ENCODE data around the gene CCDC169.

Gene CCDC169

DNA sequence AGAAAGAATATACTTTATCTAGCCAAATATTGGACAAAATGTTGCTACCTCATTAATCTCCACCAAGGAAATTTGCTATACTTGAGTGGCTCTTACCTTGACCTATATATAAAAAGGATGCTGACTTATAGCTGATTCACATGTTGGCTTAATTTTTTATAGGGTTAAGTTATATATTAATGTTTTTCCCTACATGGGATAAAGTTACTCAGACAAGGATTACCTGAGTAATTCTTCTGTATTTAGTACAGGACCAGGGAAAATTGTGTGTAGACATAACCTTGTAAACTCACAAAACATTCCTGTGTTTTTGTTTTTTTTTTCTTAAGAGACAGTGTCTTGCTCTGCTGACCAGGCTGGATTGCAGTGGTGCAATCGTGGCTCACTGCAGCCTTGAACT, 52.6 kb downstream of the CCDC169 start:
- H3K4me3 ChIP-seq (ENCODE audit: control insufficient read depth, low read depth, low read length) = no peak overlapping the region
- TF ChIP-seq CTCF (IDR thresholded peaks at IDR 0.05; ENCODE audit: control insufficient read depth, insufficient read depth, low read depth, low read length, missing control alignments) = no peak
- no peak for DNase-seq (ENCODE audit: low read depth)

DNA sequence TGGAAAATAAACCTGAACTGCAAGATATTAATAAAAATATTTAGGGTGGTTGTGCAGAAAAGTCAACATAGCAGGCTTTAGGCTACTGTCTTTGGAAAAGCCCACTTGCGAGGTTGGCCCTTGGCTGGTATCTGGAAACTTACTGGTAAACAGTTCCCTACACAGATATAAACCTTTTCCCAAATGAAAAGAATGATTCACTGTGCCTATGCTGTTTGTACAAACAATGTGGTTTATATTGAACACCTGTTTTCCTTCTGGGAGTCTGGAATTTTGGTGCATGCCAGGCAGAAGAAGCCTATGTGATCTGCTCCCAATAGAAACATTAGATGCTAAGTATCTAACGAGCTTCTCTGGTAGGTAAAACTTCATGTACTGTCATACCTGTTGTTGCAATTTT, 53.5 kb downstream of the CCDC169 start:
- no peak for TF ChIP-seq CTCF (IDR thresholded peaks at IDR 0.05; ENCODE audit: control insufficient read depth, insufficient read depth, low read depth, low read length, missing control alignments)
- no peak for DNase-seq (ENCODE audit: low read depth)
- H3K4me3 ChIP-seq (ENCODE audit: control insufficient read depth, low read depth, low read length) = no peak overlapping the region

- no peak overlapping the region for H3K4me3 ChIP-seq (ENCODE audit: control insufficient read depth, low read depth, low read length)
- no peak for TF ChIP-seq CTCF (IDR thresholded peaks at IDR 0.05; ENCODE audit: control insufficient read depth, insufficient read depth, low read depth, low read length, missing control alignments)
- no peak for DNase-seq (ENCODE audit: low read depth)
These were observed 54.9 kb downstream of the CCDC169 start for GRCh38 chr13:36242761-36243160.

- no peak overlapping the region for H3K4me3 ChIP-seq (ENCODE audit: control insufficient read depth, low read depth, low read length)
- no peak for DNase-seq (ENCODE audit: low read depth)
- TF ChIP-seq CTCF (IDR thresholded peaks at IDR 0.05; ENCODE audit: control insufficient read depth, insufficient read depth, low read depth, low read length, missing control alignments) = no peak
These were observed 66.4 kb downstream of the CCDC169 start for GRCh38 chr13:36231236-36231635.

- TF ChIP-seq CTCF (IDR thresholded peaks at IDR 0.05; ENCODE audit: control insufficient read depth, insufficient read depth, low read depth, low read length, missing control alignments) = no peak
- no peak overlapping the region for H3K4me3 ChIP-seq (ENCODE audit: control insufficient read depth, low read depth, low read length)
- DNase-seq (ENCODE audit: low read depth) = no peak
These were observed 72.9 kb downstream of the CCDC169 start for GRCh38 chr13:36224730-36225129.

- no peak for TF ChIP-seq CTCF (IDR thresholded peaks at IDR 0.05; ENCODE audit: control insufficient read depth, insufficient read depth, low read depth, low read length, missing control alignments)
- H3K4me3 ChIP-seq (ENCODE audit: control insufficient read depth, low read depth, low read length) = no peak overlapping the region
- no peak for DNase-seq (ENCODE audit: low read depth)
These were observed 77.7 kb downstream of the CCDC169 start for GRCh38 chr13:36219883-36220282.

- no peak for DNase-seq (ENCODE audit: low read depth)
- no peak overlapping the region for H3K4me3 ChIP-seq (ENCODE audit: control insufficient read depth, low read depth, low read length)
- TF ChIP-seq CTCF (IDR thresholded peaks at IDR 0.05; ENCODE audit: control insufficient read depth, insufficient read depth, low read depth, low read length, missing control alignments) = no peak
These were observed 80.2 kb downstream of the CCDC169 start for GRCh38 chr13:36217456-36217855.
